Endothelial cell (in vitro differentiated cells): Measurements from ENCODE around the gene FUNDC1. TPM values are rescaled to one million over a fixed set of nuclear protein-coding genes. Genes with fewer than 3 reads are reported as not detected.

Experiments
- DNase-seq: peaks from one replicate; pipeline ENCODE4 v3.0.0; 2021; ENCODE audit warnings: low spot score
- H3K27ac Mint-ChIP-seq: one replicate; pipeline ENCODE4 v1.8.0; 2021; ENCODE audit warnings: mixed read lengths, inconsistent platforms; ENCODE audit not compliant: unreplicated experiment
- H3K27me3 Mint-ChIP-seq: one replicate; pipeline ENCODE4 v1.8.0; 2021; ENCODE audit warnings: mild to moderate bottlenecking, moderate library complexity, mixed read lengths, inconsistent platforms; ENCODE audit not compliant: unreplicated experiment
- H3K36me3 Mint-ChIP-seq: one replicate; pipeline ENCODE4 v1.8.0; 2021; ENCODE audit warnings: mild to moderate bottlenecking, low read depth, mixed read lengths, inconsistent platforms; ENCODE audit not compliant: unreplicated experiment
- H3K4me1 Mint-ChIP-seq: one replicate; pipeline ENCODE4 v1.8.0; 2021; ENCODE audit warnings: mild to moderate bottlenecking, mixed read lengths, inconsistent platforms; ENCODE audit not compliant: unreplicated experiment
- H3K4me3 Mint-ChIP-seq: one replicate; pipeline ENCODE4 v1.8.0; 2021; ENCODE audit warnings: mild to moderate bottlenecking, mixed read lengths, inconsistent platforms; ENCODE audit not compliant: unreplicated experiment
- H3K9me3 Mint-ChIP-seq: one replicate; pipeline ENCODE4 v1.8.0; 2021; ENCODE audit warnings: mixed read lengths, inconsistent platforms; ENCODE audit not compliant: unreplicated experiment
- CTCF ChIP-seq: fragments of 200-600 bp; sonication (generic); IDR thresholded peaks from one replicate; pipeline ENCODE4 v1.5.0; 2021; ENCODE audit warnings: antibody characterized with exemption; ENCODE audit not compliant: unreplicated experiment
- total RNA-seq: library from RNA; stranded (reverse); fragmentation: NEBNext Ultra II Directional; extraction: Animal tissue kit (Norgen Biotek cat#: 25700); gene quantifications from one replicate; pipeline ENCODE4 v1.2.1, GENCODE V29; 2021; ENCODE audit not compliant: unreplicated experiment

FUNDC1 gene
- total RNA-seq, 1 donor from 2014 or later, result 14.2 TPM

GRCh38 chrX:44483965-44484606 lies 58.6 kb downstream of the FUNDC1 start:
- H3K27me3 Mint-ChIP-seq, result no peaks in the 10 kb centered on the region
- TF ChIP-seq CTCF, result no peak
- no peaks in the 10 kb centered on the region for H3K4me1 Mint-ChIP-seq
- H3K36me3 Mint-ChIP-seq, result no peaks in the 10 kb centered on the region
- no peak for DNase-seq
- no peak overlapping the region for H3K4me3 Mint-ChIP-seq
- H3K27ac Mint-ChIP-seq, result no peak overlapping the region
- H3K9me3 Mint-ChIP-seq, result no peaks in the 10 kb centered on the region

GRCh38 chrX:44482575-44482974 lies 60.1 kb downstream of the FUNDC1 start:
- H3K9me3 Mint-ChIP-seq, result no peaks in the 10 kb centered on the region
- no peaks in the 10 kb centered on the region for H3K27me3 Mint-ChIP-seq
- DNase-seq, result no peak
- H3K4me3 Mint-ChIP-seq, result no peak overlapping the region
- no peaks in the 10 kb centered on the region for H3K36me3 Mint-ChIP-seq
- H3K4me1 Mint-ChIP-seq, result no peaks in the 10 kb centered on the region
- TF ChIP-seq CTCF, result no peak
- H3K27ac Mint-ChIP-seq, result no peak overlapping the region

GRCh38 chrX:44480591-44480990 lies 62.1 kb downstream of the FUNDC1 start:
- Mint-ChIP-seq H3K4me3 (no peak overlapping the region), H3K27ac (no peak overlapping the region), H3K36me3 (no peaks in the 10 kb centered on the region), H3K9me3 (no peaks in the 10 kb centered on the region), H3K27me3 (no peaks in the 10 kb centered on the region), H3K4me1 (no peaks in the 10 kb centered on the region)
- DNase-seq, result no peak
- TF ChIP-seq CTCF, result no peak

GRCh38 chrX:44474410-44474809 lies 68.2 kb downstream of the FUNDC1 start:
- Mint-ChIP-seq H3K4me3 (no peak overlapping the region), H3K36me3 (no peaks in the 10 kb centered on the region), H3K4me1 (no peaks in the 10 kb centered on the region), H3K27ac (no peak overlapping the region), H3K27me3 (no peaks in the 10 kb centered on the region), H3K9me3 (no peaks in the 10 kb centered on the region)
- no peak for DNase-seq
- TF ChIP-seq CTCF, result no peak

Other genes starting within 250 kb of the FUNDC1 start
- gene EFHC2, start 199.2 kb downstream of the FUNDC1 start, total RNA-seq, result 0.41 TPM